HG03108 (cell line): ENCODE measurements around the gene CTRB1.
"Not testable (repeated sequence)": the region's sequence is repeated elsewhere in the genome, so short reads cannot be mapped to it uniquely, and the experiment has no call there.

Source experiments
- ATAC-seq: cut with Tn5 transposase; IDR thresholded peaks from one replicate; pipeline ENCODE4 v1.9.1; 2021; ENCODE audit warnings: moderate library complexity; ENCODE audit not compliant: unreplicated experiment

Gene CTRB1

DNA sequence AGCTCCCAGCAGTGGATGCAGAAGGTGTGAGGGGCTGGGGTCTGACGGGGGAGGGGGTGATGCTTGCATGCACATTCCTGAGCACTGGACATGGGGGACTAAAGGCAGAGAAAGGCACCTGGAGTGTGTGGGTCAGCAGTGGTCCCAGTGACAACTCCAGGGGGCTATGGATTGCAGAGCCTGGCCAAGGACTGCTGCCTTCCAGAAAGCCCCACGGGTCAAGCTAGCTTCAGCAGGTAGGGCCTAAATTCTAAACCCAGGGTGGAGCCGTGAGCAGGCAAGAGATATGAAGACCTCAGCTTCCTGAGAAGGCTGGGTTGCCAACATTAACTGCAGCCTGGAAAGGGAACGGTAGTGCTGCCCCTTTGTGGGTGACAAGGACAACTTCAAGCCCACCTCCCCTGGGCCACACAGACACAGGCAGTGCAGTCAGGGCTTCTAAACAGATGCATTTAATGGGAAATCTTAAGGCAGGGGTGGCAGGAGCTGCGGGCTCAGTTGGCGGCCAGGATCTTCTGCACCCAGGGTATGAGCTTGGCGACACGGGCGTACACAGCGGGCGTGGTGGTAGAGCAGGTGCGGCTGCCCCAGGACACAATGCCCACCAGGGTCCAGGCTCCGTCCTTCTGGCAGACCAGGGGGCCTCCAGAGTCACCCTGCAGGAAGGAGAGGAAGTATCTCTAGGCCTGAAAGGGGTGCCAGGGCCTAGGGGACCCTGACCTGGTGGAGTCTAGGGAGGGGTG is 14.9 kb upstream of the CTRB1 start:
- ATAC-seq: no peak

- ATAC-seq: no peak
Measured at GRCh38 chr16:75204410-75204758, 14.4 kb upstream of the CTRB1 start.

DNA sequence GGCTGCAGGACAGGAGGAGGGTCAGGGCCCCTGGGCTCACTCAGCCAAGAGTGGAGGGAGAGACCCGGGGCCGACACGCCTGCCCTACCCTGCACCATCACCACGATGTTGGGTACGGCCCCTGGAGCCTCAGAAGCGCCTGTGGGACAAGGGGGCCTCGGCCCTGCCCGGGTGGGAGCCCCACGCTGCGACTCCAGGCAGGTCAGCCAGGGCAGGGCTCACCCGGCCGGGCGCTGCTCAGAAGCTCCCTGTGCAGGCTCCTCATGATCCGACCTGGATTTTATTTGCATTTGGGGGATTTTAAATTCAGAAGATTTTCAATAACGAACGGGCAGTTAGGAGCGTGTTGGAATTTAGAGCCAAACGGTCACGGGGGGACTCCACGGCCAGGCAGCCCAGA is 13.9 kb upstream of the CTRB1 start:
- ATAC-seq: not testable (repeated sequence)

DNA sequence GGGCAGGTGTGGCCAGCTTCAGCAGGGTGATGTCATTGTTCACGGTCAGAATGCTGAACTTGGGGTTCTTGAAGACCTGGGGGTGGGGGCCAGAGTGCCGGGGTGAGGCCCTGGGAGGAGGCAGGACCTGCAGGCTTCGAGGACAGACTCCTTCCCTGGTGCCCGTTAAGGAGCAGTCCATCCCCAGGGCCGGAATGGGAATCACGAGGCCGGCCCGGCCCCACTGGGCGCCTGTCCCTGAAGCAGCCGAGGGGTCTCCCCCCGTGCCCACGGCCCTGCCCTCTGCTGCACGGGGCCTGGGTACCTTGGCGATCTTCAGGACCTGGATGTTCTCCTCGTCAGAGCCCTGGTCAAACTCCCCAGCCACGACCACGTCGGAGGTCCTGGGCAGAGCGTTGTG is 13.3 kb upstream of the CTRB1 start:
- ATAC-seq: not testable (repeated sequence)

DNA sequence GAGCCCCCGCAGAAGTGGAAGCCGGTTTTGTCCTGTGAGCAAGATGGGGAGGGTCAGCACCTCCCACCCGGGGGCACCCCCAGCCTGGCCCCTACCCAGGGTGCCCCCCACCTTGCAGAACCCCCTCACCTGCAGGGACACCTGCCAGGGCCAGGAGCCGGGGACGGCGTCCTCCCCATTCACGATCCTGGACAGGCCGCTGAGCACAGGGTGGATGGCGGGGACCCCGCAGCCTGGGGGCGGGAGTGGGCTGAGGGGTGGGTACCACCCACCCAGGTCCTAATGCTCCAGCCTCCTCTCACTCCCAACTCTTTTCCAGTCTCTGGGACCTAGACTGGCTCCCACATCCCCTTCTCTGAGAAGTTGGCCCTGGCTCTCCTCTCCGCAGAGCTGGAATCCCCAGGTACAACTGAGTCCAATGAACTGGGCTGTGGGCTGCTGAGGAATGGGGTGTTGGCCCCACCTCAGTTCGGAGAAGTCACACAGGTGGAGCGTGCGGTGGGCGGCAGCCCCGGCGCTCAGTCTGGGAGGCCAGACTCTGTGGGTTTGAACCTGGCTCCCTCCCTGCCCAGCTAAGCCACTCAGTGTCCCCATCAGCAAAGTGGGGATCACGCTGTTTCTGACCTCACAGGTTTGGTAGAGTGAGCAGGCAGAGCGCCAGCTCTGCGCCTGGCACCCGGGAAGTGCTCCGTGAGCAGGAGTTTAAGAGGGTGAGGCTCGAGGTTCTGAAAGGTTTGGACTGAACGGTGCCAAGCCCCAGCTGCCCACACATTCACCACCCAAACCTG is 12.6 kb upstream of the CTRB1 start:
- not testable (repeated sequence) for ATAC-seq

DNA sequence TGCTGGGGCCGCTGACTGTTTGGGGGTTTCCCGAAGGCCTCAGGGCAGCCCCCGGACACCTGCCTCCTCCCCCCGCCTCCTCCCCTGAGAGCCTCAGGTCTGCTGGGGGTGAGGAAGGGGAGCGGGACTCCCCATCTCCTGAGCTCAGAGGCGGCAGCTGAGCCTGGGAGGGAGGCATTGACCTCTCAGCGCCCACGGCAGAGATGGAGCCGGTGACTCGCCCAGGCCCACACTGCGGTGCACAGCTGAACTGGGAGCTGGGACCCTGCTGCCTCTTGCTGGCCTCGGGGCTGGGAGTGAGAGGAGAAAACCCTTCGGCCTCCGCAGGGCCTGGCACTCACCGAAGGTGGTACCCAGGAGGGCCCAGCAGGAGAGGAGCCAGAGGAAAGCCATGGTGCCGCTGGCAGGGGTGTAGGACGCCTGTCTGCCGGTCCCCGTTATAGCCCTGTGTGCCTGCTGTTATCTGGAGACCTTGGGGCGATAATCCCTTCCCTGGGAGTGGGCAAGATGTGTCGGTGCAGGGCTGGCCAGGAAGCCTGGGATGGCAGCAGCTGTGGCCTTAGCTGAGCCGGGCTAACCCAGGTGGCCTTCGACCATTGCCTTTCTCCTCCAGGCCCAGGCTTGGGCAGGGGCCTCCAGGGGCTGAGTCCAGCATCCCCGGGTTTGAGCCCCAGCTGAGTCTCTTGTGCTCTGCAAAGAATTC is 11.9 kb upstream of the CTRB1 start, which contains the start of gene CTRB2:
Gene CTRB2 (minus strand): TSS at position 413 of the 703 bp plus-strand sequence. CDS start 20 bp downstream, at position 393.
- no peak for ATAC-seq

DNA sequence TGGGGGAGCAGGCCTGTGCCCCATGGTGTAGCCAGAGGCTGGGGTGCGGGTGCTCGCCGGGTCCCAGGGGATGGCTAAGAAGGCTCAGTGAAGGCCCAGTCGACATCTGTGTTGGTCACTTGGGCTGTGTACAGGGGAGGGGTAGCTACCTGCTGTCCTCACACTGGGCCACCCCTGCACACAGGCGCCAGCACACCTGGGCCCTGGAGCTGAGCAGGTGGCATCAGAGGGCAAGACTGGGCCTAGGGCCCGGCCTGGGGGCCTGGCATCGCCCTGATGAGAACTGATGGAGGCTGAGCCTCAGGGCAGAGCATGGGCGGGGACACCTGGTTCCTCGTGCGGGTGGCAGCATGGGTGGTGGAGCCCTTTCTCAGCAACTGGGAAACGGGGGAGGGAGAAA is 11.0 kb upstream of the CTRB1 start:
- no peak for ATAC-seq

GRCh38 chr16:75208242-75208825 is 10.5 kb upstream of the CTRB1 start:
- no peak for ATAC-seq

DNA sequence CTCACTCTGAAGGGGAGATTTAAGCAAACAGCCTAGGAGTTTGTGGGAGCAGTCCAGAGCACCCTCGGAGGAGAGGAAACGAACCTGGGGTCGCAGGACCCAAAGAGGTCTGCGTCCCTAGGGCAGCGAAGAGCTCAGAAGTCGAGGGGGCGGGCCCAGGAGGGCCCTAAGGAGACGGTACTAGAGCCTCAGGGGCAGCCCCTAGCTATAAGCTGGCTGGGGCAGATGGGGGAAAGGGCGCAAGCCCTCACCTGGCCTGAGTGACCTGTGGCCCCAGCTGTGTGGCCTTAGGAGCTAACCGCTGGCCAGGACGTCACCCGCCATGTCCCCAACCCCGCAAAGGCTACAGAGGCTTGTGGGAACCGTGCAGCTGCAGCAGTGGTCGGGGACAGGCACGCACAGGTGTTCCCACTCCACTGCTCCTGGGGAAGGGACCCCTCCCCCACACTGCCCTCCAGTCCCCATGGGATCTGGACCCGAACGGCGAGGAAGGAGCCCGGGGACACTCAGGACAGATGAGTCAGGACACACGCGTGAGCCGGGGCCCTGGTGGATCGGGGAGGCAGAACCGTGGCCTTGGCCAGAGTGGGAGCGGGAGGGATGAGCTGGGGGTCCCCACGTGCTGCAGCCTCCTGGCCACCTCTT is 9.8 kb upstream of the CTRB1 start:
- no peak for ATAC-seq

DNA sequence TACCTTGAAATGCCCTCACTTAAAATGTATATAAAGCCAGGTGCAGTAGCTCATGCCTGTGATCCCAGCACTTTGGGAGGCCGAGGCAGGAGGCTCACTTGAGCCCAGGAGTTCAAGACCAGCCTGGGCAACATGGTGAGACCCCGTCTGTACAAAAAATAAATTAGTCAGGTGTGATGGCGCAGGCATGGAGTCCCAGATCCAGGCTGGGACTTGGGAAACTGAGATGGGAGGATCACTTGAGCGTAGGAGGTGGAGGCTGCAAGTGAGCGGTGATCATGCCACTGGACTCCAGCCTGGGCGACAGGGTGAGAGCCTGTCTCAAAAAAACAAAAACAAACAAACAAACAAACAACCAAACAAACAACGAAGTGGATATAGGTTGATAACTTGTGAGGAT is 9.3 kb upstream of the CTRB1 start:
- ATAC-seq: not testable (repeated sequence)

GRCh38 chr16:75209944-75210343 is 8.8 kb upstream of the CTRB1 start:
- no peak for ATAC-seq

GRCh38 chr16:75211286-75211685 is 7.5 kb upstream of the CTRB1 start:
- ATAC-seq: not testable (repeated sequence)

GRCh38 chr16:75216127-75216526 is 2.7 kb upstream of the CTRB1 start:
- no peak for ATAC-seq

DNA sequence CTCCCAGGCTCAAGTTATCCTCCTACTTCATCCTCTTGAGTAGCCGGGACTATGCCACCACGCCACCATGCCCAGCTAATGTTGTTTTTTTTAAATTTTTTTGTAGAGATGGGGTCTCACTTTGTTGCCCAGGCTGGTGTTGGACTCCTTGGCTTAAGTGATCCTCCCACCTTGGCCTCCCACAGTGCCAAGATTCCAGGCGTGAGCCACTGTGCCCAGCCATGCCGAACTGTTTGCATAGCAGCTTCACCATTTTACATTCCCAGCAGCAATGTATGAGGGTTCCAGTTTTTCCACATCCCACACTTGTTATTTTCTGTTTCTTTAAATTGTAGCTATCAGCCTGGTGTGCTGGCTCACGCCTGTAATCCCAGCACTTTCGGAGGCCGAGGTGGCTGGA is 2.2 kb upstream of the CTRB1 start:
- ATAC-seq: no peak

DNA sequence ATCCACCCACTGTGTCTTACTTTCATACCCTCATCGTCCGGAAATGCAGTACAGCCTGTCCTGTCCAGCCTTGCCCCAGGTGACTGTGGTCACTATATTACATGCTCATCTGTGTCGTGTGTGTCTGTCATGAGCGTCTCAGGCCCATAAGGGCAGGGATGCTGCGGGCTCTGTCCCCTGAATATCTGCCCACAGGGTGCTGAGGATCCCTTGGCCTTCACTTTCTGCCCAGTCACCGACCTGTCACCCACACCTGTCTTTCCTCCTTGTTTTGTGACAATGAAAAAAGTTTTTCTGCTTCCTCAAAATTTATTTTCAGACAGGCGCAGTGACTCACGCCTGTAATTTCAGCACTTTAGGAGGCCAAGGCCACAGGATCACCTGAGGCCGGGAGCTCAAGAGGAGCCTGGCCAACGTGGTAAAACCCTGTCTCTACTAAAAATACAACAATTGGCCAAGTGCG is 1.4 kb upstream of the CTRB1 start:
- no peak for ATAC-seq

- ATAC-seq: no peak
Measured at GRCh38 chr16:75219088-75219487, 300 bp downstream of the CTRB1 start.

DNA sequence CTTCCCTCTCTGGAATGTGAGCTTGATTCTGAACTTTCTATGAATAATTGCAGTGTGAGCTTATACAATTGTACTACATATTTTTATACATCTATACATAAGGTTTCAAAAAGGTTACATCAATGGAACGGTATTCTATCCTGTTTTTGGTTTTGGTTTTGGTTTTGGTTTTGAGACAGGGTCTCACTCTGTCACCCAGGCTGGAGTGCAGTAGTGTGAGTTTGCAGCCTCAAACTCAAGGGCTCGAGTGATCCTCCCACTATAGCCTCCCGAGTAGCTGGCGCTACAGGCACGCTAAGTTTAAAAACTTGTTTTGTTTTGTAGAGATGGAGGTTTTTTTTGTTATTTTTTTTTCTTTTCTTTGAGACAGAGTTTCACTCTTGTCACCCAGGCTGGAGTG is 1.1 kb downstream of the CTRB1 start:
- ATAC-seq: no peak

DNA sequence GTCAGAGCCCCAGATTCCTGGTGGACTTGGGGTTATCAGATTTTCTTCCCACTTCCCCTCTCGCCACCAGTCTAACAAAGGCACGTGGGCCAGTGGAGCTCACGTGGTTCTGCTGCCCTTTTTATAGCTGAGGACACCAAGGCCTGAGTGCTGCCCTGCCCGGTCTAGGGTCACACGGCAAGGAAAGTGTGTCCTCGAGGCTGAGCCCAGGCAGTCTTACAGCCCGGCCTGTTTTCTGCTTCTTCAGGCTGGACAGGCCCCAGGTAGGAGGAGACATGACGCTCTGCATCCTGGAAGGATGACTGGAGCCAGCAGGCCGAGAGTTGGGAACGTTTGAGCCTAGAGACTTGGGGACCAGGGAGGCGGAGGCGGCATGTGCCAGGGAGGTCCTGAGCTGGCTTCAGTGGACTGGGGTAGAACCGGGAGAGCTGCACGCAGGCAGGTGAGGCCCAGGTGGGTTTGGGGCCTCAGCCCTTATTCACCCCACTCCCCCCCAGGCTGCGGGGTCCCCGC is 3.5 kb downstream of the CTRB1 start:
- ATAC-seq: no peak

GRCh38 chr16:75223129-75223528 is 4.3 kb downstream of the CTRB1 start:
- ATAC-seq: not testable (repeated sequence)

GRCh38 chr16:75224306-75225082 is 5.7 kb downstream of the CTRB1 start:
- ATAC-seq: no peak
